Neural cell (in vitro differentiated cells): ENCODE data around the gene PSMB10. TPM values are rescaled to one million over a fixed set of nuclear protein-coding genes. Genes with fewer than 3 reads are reported as not detected.

Experiments
- H2AFZ ChIP-seq: fragments of 200-600, 300-800 bp; sonication (generic), shearing (Covaris generic); 2 replicates; pipeline ENCODE4 v1.6.0; 2014; ENCODE audit warnings: low read depth, mild to moderate bottlenecking, antibody characterized with exemption, low read length, moderate library complexity
- H3F3A ChIP-seq: fragments of 200-600 bp; shearing (Covaris generic); 2 replicates; pipeline ENCODE4 v1.6.1; 2016; ENCODE audit warnings: mild to moderate bottlenecking, moderate library complexity, mixed read lengths, antibody characterized with exemption, low read length; ENCODE audit not compliant: insufficient read depth, poor library complexity, severe bottlenecking
- H3K27ac ChIP-seq: fragments of 200-600, 300-800 bp; sonication (generic), shearing (Covaris generic); 2 replicates; pipeline ENCODE4 v1.5.1; 2014; ENCODE audit warnings: mild to moderate bottlenecking, low read length, moderate library complexity
- H3K27me3 ChIP-seq: fragments of 300-800, 200-600 bp; sonication (generic), shearing (Covaris generic); 2 replicates; pipeline ENCODE4 v1.6.0; 2014; ENCODE audit warnings: mild to moderate bottlenecking, low read depth, low read length, moderate library complexity; ENCODE audit not compliant: insufficient read depth
- H3K36me3 ChIP-seq: fragments of 300-800, 200-600 bp; sonication (generic), shearing (Covaris generic); 2 replicates; pipeline ENCODE4 v1.5.1; 2014; ENCODE audit warnings: mild to moderate bottlenecking, antibody characterized with exemption, low read length, moderate library complexity; ENCODE audit not compliant: insufficient read depth
- H3K4me2 ChIP-seq: fragments of 300-800, 200-600 bp; sonication (generic), shearing (Covaris generic); 2 replicates; pipeline ENCODE4 v1.6.0; 2014; ENCODE audit warnings: mild to moderate bottlenecking, low read length
- H3K4me3 ChIP-seq: fragments of 300-800, 200-600 bp; sonication (generic), shearing (Covaris generic); 2 replicates; pipeline ENCODE4 v1.5.1; 2014; ENCODE audit warnings: mild to moderate bottlenecking, low read length, moderate library complexity
- H3K79me2 ChIP-seq: fragments of 200-600 bp; shearing (Covaris generic); replicated peaks from 2 replicates; pipeline ENCODE4 v1.6.0; 2014; ENCODE audit warnings: mild to moderate bottlenecking, low read length, moderate library complexity; ENCODE audit not compliant: insufficient read depth
- H3K9ac ChIP-seq: fragments of 300-800, 200-600 bp; sonication (generic), shearing (Covaris generic); 2 replicates; pipeline ENCODE4 v1.6.1; 2016; ENCODE audit warnings: mild to moderate bottlenecking, low read length, mixed read lengths
- H3K9me2 ChIP-seq: fragments of 200-600 bp; shearing (Covaris generic); 2 replicates; pipeline ENCODE4 v1.6.1; 2016; ENCODE audit warnings: mild to moderate bottlenecking, low read length, mixed read lengths; ENCODE audit not compliant: insufficient read depth
- H3K9me3 ChIP-seq: fragments of 200-600, 300-800 bp; sonication (generic), shearing (Covaris generic); 2 replicates; pipeline ENCODE4 v1.6.1; 2016; ENCODE audit warnings: mild to moderate bottlenecking, mixed run types, low read length, moderate library complexity, mixed read lengths
- H4K20me1 ChIP-seq: fragments of 200-600 bp; shearing (Covaris generic); 2 replicates; pipeline ENCODE4 v1.6.1; 2016; ENCODE audit warnings: mild to moderate bottlenecking, mixed run types; ENCODE audit not compliant: insufficient read depth
- EP300 ChIP-seq: fragments of 450-650 bp; conservative IDR thresholded peaks from 2 replicates; pipeline ENCODE4 v1.6.1; 2014; ENCODE audit warnings: antibody characterized with exemption, mild to moderate bottlenecking, moderate library complexity; ENCODE audit not compliant: poor library complexity, severe bottlenecking
- EZH2 ChIP-seq: fragments of 200-600, 300-800 bp; shearing (Covaris generic), sonication (generic); IDR thresholded peaks from 2 replicates; pipeline ENCODE4 v1.6.1; 2014; ENCODE audit warnings: antibody characterized with exemption, low read length, borderline replicate concordance, mild to moderate bottlenecking; ENCODE audit not compliant: insufficient read depth, poor library complexity, severe bottlenecking
- MXI1 ChIP-seq: fragments of 450-650 bp; conservative IDR thresholded peaks from 2 replicates; pipeline ENCODE4 v1.6.1; 2014; ENCODE audit warnings: antibody characterized with exemption, mild to moderate bottlenecking; ENCODE audit not compliant: poor library complexity, severe bottlenecking
- POLR2AphosphoS5 ChIP-seq: IDR thresholded peaks from 2 replicates; pipeline ENCODE4 v1.6.1; 2012
- RAD21 ChIP-seq: fragments of 450-650 bp; conservative IDR thresholded peaks from 2 replicates; pipeline ENCODE4 v1.6.1; 2014; ENCODE audit warnings: antibody characterized with exemption, mild to moderate bottlenecking, moderate library complexity
- REST ChIP-seq: IDR thresholded peaks from 2 replicates; pipeline ENCODE4 v1.6.1; 2012; ENCODE audit warnings: borderline replicate concordance
- SMC3 ChIP-seq: fragments of 450-650 bp; conservative IDR thresholded peaks from 2 replicates; pipeline ENCODE4 v1.6.1; 2014; ENCODE audit warnings: antibody characterized with exemption, mild to moderate bottlenecking, moderate library complexity; ENCODE audit not compliant: poor library complexity
- TAF1 ChIP-seq: IDR thresholded peaks from 2 replicates; pipeline ENCODE4 v1.6.1; 2012; ENCODE audit warnings: low read depth
- polyA plus RNA-seq: library from polyadenylated mRNA; depleted of rRNA; stranded (reverse); fragments of >200 nt; gene quantifications from 2 replicates; pipeline ENCODE4 v1.2.3, GENCODE V29; 2014
- TF ChIP-seq, protein P1 (sequence below): fragments of 450-650 bp; IDR thresholded peaks from 2 replicates; pipeline ENCODE4 v1.5.1; 2014; ENCODE audit warnings: antibody characterized with exemption, mild to moderate bottlenecking, moderate library complexity; ENCODE audit not compliant: poor library complexity, severe bottlenecking

PSMB10 gene
- polyA plus RNA-seq, 1 donor from 2014 or later: 46.4 TPM

- Histone ChIP-seq H3K79me2 (no peaks in the 10 kb centered on the region), H3K27ac (no peak overlapping the region), H4K20me1 (no peaks in the 10 kb centered on the region), H3K4me3 (no peak overlapping the region), H3K36me3 (no peaks in the 10 kb centered on the region), H3K9me2 (no peaks in the 10 kb centered on the region), H2AFZ (no peak overlapping the region), H3K9ac (no peak overlapping the region), H3K4me2 (no peak overlapping the region), H3F3A (no peaks in the 10 kb centered on the region), H3K9me3 (no peaks in the 10 kb centered on the region), H3K27me3 (no peaks in the 10 kb centered on the region)
- TF ChIP-seq POLR2AphosphoS5 (no peak), MXI1 (no peak), REST (no peak), EP300 (no peak), RAD21 (peak; percentile 81), TAF1 (no peak), EZH2 (no peak), SMC3 (peak; percentile 90)
- TF ChIP-seq, protein P1, sequence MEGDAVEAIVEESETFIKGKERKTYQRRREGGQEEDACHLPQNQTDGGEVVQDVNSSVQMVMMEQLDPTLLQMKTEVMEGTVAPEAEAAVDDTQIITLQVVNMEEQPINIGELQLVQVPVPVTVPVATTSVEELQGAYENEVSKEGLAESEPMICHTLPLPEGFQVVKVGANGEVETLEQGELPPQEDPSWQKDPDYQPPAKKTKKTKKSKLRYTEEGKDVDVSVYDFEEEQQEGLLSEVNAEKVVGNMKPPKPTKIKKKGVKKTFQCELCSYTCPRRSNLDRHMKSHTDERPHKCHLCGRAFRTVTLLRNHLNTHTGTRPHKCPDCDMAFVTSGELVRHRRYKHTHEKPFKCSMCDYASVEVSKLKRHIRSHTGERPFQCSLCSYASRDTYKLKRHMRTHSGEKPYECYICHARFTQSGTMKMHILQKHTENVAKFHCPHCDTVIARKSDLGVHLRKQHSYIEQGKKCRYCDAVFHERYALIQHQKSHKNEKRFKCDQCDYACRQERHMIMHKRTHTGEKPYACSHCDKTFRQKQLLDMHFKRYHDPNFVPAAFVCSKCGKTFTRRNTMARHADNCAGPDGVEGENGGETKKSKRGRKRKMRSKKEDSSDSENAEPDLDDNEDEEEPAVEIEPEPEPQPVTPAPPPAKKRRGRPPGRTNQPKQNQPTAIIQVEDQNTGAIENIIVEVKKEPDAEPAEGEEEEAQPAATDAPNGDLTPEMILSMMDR: peak; percentile 87
These were observed 7.9 kb downstream of the PSMB10 start for GRCh38 chr16:67928561-67929364.

GRCh38 chr16:67928147-67928546 is 8.5 kb downstream of the PSMB10 start:
- H3K27ac ChIP-seq: no peak overlapping the region
- H3K36me3 ChIP-seq: no peaks in the 10 kb centered on the region
- no peaks in the 10 kb centered on the region for H3F3A ChIP-seq
- H4K20me1 ChIP-seq: no peaks in the 10 kb centered on the region
- H3K79me2 ChIP-seq: no peaks in the 10 kb centered on the region
- H2AFZ ChIP-seq: no peak overlapping the region
- no peaks in the 10 kb centered on the region for H3K27me3 ChIP-seq
- H3K9me3 ChIP-seq: no peaks in the 10 kb centered on the region
- H3K4me2 ChIP-seq: no peak overlapping the region
- no peak overlapping the region for H3K4me3 ChIP-seq
- no peak for TF ChIP-seq MXI1
- TF ChIP-seq REST: no peak
- TF ChIP-seq EZH2: no peak
- no peaks in the 10 kb centered on the region for H3K9me2 ChIP-seq
- H3K9ac ChIP-seq: no peak overlapping the region
